Stimulated activated CD8-positive, alpha-beta memory T cell treated with anti-CD3 and anti-CD28 coated beads, Interleukin-7, amount 100 ng/mL, for 48 hours (primary cell): Measurements from ENCODE around the gene MED13L.
"Not testable (repeated sequence)": the region's sequence is repeated elsewhere in the genome, so short reads cannot be mapped to it uniquely, and the experiment has no call there.

Experiments
- DNase-seq, 2 donors: peaks; one replicate each; pipeline ENCODE4 v3.0.0-alpha.2; 2020; ENCODE audit warnings: low read depth in 1 of 2; ENCODE audit errors: extremely low read depth in 1 of 2

MED13L gene

DNA sequence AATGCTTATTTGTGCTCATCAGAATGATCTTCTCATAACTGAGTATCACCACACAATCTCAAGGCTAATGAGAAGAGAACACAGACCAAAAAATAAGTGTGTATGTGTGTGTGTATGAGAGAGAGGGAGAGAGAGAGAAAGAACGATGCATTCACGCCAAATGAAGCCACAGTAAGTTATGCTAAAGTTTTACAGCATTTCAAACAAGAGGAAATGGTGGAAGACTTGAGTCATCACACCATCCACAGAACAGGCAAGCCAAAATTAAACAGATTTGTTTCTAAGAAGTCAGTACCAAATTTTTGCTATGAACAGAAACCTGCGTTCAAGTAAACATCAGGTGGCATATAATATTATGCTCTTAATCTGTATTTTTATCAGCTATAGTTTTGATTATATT lies 141.2 kb downstream of the MED13L start:
- DNase-seq: no peak

DNA sequence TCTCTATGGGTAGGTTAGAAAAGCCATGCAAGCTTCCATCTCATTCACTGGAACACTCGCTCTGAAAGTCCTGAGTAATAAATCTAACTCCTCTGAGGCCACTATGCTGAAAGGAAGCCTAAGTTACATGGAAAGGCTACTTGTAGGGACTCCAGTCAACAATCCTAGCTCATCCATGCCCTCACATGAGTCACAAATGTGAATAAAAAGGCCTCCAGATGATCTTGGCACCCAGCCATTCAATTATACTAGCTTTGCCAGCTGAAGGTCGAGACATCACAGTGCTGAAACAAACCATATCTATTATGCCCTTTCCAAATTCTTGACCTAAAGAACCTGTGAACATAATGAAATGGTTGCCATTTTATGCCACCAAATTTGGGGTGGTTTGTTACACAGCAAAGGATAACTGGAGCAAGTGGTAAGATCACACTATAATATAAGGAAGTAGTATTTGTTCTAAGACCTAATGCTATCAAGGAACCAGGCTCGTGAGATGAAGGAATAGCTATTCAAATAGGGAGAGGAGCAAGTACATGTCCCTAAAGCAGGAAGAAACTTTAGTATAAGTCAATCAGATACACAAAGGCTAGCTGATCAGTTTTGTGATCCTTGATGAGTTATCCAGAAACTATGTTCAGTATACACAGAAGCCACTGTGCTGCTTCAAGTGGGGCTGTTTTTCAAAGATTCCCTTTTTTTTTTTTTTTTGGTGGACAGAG lies 142.1 kb downstream of the MED13L start:
- DNase-seq: no peak

DNA sequence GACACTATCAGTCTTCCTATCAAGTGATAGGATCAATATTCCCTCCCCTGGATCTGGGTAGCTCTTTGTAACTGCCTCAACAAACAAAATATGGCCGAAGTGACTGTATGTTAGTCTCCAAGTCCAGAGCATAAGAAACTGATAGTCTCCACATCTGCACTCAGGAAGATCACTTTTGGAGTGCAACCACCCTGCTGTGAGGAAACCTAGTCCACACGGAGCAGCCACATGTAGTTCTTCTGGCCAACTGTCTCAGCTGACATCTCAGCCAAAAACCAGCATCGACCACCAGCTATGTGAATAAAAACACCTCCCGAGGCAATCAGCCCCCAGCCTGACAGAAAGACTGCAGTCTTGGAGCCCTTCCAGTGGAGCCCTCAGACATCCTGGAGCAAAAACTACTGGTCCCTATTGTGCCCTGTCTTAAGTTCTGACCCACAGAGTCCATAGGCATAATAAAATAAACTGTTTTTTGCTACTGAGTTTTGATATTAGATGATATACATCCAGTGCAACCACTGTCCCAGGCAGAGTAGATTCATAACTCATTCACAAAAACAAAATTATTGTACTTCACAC lies 143.8 kb downstream of the MED13L start:
- DNase-seq: no peak

DNA sequence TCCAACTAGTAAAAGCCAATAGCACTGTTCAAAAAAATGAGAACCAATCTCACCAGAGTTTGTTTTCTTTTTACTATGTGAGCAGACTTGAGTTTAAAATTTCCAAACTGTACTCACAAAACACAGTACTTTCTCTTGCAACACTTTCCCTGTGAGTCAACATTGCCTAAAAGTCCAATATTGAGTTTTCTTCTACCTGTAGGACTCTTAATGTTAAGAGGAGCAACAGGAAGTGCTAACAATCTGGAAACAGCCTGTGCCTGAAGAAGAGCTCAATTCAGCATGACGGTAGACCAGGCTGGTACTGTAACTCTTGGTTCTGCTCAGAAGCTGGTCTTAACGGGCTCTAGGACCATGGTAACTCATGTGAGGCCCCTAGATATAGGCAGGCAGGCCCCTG lies 144.3 kb downstream of the MED13L start:
- DNase-seq: no peak

DNA sequence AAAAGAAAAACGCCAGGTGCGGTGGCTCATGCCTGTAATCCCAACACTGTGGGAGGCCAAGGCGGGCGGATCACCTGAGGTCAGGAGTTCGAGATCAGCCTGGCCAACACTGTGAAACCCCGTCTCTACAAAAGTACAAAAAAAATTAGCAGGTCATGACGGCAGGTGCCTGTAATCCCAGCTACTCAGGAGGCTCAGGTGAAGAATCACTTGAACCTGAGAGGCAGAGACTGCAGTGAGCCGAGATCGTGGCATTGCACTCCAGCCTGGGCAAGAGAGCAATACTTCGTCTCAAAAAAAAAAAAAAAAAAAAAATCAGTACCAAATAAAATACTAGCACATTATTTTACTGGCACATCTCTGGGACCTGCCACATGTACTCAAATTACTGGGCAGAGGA lies 145.5 kb downstream of the MED13L start:
- not testable (repeated sequence) for DNase-seq

DNA sequence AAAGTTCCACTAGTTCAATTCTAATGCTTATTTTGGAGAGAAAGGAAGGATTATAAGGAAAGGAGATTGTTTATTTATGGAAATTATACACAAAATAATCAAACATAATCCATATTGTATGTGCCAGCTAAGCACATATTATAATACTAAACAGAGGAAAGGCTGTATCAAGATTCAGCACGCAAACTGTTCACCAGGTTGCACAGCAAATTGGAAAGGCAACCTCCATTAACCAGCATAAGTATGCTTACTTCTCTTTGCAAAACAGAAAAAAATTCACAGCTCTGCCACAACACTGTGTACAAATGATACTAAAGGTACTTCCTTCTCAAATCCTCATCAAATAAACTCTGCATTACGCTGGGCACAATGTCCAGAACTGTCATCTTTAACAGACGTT lies 146.3 kb downstream of the MED13L start:
- no peak for DNase-seq

DNA sequence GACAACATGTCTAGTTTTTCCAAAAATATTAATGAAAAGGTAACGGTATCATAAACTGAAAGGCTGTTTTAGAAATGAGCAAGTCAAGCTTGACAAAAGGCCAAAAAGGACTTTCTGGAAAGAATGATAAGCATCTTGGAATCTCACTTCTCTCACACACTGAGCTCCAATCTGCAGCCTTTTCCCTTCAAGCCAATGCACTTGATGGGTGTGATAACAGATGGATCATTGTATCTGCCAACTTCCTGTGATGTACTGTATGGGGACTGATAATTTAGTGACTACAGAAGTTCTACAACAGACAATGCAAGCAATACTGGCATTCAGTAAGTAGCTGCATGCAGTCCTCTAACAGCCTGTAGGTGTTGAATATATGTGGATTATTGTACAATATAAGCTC lies 147.1 kb downstream of the MED13L start:
- no peak for DNase-seq

DNA sequence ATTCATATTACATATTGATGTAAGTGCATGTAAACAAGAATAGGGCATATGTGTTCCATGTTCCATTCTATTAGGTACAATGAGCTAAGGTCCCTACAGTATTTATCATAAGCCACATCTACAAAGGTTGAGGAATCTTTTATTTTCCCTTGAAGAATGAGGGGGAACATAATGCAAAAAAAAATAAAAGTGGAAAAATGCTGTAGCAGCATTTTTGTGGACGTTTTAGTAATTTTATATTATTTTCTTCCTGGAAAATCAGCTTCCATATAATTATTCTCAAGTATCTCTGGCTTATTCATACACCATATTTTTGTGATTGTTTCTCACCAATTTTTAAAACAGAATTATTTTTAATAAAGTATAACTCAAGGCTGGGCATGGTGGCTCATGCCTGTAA lies 148.7 kb downstream of the MED13L start:
- no peak for DNase-seq

DNA sequence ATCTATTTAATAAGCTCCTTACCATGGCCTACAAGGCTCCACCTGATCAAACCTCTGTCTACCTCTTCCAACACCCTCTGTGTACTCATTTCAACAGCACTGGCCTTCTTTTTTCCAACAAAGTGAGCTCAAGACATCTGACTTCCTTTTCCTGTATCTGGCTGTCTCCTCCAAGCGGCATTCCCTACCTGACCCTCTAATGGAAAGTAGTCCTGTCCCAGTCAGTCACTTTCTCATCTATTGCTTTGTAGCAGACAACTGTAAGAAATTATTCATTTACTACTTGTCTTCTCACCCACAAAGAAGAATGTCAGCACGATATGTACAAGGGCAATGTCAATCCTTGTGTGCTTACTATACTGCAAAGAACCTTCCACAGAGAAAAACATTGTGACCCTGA lies 149.6 kb downstream of the MED13L start:
- no peak for DNase-seq

DNA sequence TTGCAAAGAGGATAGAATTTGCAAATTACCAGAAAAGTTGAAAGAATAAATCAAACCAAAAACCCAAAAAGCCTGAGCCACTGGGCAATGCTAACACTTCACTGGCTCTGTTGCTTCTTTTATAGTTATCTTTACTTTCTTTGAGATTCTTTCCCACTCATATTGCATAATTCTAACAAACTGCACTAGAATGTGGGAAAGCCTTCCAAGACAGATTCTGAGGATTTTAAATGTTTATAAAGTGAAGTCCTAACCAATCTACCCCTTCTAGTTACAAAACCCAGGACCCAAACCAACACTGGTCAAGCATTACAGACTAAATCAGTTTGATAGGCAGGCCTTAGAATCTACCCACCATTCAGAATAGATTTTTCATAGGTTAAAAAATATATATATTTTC lies 150.9 kb downstream of the MED13L start:
- DNase-seq: no peak

DNA sequence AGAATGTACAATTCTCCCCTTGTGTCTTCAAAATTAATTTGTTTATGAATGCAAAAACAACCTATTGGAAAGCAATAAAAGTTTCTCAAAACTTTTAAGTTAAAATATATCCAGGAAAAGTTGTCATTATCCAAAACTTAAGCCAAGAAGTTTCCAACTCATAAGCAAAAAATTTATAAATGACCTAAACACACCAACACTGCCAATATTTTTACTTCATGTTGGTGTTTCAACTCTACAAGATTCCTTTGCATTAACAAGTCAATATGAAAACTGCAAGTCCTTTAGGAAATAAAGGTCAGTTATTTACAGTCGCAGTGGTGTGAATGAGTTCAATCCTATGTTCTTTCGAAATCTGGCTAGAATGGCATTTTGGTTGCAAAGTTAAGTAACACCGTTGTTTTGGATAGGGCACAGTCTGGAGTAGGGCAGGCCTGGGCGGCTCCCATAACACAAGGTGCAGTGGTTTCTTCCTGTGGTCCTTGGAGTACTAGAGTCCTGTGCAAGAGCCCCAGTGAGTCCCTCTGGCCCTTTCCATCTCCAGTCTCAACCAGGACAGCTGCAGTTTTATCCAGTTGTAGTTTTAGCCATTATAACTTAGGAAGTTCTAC lies 151.4 kb downstream of the MED13L start:
- DNase-seq: no peak

DNA sequence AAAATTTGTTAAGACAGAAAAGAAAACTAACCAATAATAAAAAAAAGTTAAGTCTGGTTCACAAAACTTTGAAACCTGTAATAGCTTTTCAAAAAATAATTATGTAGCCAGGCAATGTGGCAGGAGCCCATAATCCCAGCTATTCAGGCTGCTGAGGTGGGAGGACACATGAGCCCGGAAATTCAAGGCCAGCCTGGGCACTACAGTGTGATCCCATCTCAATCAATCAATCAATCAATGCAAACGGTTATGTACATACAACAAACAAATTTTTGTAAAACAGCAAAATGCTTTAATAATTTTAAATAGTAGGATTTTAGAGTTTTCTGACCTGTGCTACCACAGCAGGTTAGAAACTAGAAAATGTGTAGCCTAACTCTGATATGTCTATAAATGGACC lies 152.4 kb downstream of the MED13L start:
- no peak for DNase-seq

DNA sequence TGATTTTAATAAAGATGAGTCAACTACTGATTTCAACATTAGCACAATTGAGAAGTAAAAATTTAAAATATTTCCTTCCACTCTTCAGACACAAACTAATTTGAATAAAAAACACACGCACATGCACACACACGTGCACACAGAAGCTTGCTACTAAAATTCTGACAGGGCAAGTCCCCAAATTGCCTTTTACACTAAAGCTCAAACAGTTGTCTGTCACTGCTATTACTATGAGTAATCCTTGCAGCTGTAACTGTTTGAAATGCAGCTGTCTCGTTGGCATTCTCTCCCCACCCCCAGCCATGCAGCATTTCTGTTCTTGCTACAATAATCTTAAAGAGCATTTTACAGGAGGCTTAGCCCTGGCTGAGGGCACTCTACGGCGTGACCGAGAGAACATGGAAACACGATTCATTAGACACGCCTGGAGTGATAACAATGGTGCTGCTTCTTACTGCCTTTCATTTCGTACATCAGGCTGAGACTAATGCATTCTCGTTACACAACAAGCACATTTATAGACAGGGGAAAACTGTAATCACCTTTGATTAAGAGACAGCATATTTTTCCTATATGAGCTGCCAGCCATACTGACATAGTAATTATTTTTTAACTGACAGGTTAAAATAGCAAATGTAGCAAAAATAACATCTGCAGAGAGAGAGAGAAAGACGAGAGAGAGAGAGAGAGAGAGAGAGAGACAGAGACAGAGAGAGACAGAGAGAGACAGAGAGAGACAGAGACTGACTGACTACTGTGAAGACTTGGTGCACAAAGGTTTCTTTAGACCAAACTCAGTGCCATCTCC lies 153.8 kb downstream of the MED13L start:
- no peak for DNase-seq

DNA sequence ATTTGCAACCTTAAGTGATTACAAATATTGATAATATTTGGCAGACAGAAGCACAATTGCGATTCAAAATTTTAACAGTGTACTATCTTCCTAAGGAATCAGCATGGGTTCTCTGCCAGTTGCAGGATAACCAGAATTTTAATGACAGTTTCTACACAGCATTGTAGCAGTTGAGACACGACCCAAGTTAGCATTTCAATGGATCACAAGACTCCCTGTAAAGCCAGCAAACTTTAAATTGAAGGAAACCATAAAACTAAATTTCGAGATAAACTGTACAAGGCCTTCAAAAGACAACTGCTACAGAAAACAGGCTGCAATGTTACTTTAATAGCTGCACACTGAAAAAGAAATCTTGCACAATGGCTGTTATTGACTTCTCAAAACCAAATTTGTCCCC lies 154.9 kb downstream of the MED13L start:
- no peak for DNase-seq

DNA sequence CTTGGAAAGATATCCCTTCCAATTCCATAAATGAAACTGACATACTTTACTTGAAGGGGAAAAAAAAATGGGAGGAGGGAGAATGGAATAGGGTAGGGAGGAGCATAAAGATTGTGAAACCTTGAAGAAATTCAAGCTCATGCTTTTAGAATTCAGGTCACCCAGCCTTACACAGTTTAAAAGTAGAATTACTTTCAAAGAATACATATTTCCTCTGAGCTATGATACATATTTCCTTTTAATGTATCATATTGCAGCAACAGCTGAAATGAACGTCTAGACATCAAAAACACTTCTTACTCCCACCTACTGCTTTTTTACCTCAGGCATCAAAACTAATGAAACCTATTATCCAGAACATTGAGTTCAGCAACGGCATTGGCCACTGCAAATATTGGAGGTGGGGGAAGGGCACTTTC lies 156.0 kb downstream of the MED13L start:
- no peak for DNase-seq

DNA sequence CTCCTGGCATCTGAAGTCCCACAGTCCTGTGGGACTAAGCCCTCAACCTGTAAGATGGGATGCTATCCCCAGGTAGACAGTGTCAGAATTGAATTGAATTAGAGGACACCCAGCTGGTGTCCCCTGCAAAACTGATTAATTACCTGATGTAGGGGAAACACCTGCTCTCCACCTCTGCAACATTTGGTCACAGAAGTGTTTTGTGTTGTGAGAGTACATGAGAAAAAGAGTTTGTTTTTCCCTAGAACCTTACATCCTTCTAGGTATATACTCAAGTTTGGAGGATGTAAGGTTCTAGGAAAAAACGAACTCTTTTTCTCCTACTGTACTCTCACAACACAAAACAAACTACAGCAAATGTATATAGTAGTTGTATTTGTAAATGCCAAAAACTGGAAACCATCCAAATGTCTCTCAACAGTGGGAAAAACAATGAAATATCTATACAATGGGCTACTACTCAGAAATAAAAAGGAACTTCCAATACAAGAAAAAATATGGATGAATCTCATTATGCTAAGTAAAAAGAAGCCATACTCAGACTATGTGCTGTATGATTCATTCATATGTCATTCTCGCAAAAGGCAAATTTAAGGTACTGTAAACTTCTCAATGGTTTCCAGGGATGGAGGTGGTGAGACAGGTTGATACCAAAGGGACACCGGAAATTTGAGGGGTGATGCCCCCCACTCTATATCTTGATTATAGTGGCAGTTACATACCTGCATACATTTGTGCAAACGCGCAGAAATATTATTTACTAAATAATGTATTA lies 160.7 kb downstream of the MED13L start:
- DNase-seq: no peak

DNA sequence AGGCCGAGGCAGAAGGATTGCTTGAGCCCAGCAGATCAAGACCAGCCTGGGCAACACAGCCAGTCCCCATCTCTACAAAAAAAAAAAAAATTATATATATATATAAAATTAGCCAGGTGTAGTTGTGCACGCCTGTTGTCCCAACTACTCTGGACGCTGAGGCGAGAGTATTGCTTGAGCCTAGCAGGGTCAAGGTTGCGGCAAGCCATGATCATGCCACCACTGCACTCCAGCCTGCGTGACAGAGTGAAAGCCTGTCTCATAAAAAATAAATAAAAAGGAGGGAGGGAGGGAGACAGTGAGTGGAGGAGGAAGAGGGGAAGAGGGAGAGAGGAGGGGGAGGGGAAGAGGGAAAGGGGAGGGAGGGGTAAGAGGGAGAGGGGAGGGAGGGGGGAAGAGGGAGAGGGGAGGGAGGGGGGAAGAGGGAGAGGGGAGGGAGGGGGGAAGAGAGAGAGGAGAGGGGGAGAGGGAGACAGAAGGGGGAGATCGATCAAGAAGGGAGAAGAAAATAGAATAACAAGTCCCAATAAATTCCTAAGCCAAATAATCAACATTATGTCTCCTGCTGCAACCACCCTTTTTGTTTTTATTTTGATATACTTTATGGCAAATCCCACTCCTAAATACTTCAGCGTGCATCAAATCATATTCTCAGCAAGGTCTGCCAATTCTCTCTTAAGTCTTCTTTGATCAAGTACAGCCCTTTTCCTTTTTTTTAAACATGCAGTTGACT lies 163.9 kb downstream of the MED13L start:
- no peak for DNase-seq

DNA sequence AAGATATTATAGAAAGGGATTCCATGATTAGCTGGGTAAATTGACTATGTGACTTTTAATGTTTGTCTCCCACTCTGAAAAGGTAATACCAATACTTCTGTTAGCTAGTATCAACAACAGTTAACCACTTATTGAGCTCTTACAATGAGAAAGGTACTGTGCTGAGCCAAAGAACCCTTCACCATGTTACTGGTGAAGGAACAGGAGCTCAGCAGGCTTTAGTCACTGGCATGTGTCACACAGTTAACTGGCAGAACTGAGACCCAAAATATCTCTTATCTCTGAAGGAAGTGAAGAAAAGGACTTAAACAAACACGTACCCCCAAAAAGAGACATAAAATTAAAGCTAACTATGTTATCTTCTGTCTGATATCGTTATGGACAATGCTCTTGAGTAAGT lies 170.6 kb downstream of the MED13L start:
- DNase-seq: no peak

DNA sequence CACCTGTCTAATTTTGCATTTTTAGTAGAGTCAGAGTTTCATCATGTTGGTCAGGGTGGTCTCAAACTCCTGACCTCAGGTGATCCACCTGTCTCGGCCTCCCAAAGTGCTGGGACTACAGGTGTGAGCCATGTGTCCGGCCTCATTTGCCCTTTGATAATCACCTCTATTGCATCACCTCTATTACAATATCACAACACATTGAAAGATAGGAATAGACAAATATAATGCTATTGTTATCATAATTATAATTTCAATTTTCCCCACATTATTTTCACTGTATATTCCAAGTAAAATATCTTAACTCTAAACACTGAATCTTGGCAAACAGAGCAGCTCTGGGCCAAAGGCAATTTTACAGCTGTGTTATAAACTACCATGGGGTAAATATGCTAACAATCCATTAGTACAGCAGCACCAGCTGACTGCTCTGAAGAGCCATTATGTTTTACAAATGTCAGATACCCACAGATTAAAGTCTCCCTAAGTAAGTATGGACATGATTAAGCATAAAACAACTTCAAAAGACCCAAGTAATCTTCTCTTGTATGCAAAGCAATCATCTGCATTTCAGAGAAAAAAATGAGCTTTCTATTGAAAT lies 173.2 kb downstream of the MED13L start:
- DNase-seq: no peak

DNA sequence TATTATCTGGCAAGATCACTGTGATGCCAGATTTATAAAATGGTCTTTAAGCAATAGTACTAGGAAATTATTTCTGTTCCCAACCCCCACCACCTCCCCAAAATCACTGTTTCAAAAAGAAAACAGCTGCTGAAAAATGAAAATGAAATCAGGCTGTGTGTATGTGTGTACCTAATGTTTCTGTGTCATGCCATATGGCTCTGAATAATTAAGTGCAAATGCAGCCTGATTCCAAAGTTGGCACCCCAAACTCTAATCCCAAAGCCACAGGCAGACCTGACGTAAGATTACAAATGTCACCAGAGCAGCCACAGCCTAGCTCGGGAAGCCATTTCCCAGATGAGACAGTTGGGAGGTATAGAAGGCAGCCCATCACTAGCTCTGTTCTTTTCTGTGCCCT lies 175.5 kb downstream of the MED13L start:
- no peak for DNase-seq
